ENCODE data around the gene PLXNA2. TPM values are rescaled to one million over a fixed set of nuclear protein-coding genes. Genes with fewer than 3 reads are reported as not detected.

Gene PLXNA2
- total RNA-seq, 4 donors from 2014 or later: 26.9 to 54.0 (median 46.1) TPM

- H3K27me3 ChIP-seq: peaks cover 0 to 43% (median 0%) of the 10 kb centered on the region in 4 donors
- H3K27ac ChIP-seq: no peak overlapping the region
- no peaks in the 10 kb centered on the region for H3K9me3 ChIP-seq
- intact Hi-C loops (cut with DNase I): no loop called here
- WGBS, 2 donors: 50 to 56% methylated on average over 2 of the region's 2 CpGs
- no peak for DNase-seq
- no peaks in the 10 kb centered on the region for H3K4me1 ChIP-seq
- TF ChIP-seq CTCF (IDR thresholded peaks at IDR 0.05) (no peak), POLR2A (IDR thresholded peaks at IDR 0.05) (no peak)
- no peak overlapping the region for H3K4me3 ChIP-seq
- H3K36me3 ChIP-seq: no peaks in the 10 kb centered on the region
These were observed 20.9 kb upstream of the PLXNA2 start for GRCh38 chr1:208265122-208265469.

- Histone ChIP-seq H3K27ac (no peak overlapping the region), H3K9me3 (no peaks in the 10 kb centered on the region), H3K4me1 (no peaks in the 10 kb centered on the region), H3K27me3 (peaks cover 0 to 38% (median 0%) of the 10 kb centered on the region in 4 donors), H3K36me3 (no peaks in the 10 kb centered on the region), H3K4me3 (no peak overlapping the region)
- intact Hi-C loops (cut with DNase I): no loop called here
- TF ChIP-seq CTCF (IDR thresholded peaks at IDR 0.05) (no peak), POLR2A (IDR thresholded peaks at IDR 0.05) (no peak)
- 38 to 40% methylated on average over 2 of the region's 2 CpGs for WGBS, 2 donors
- DNase-seq: no peak
These were observed 20.4 kb upstream of the PLXNA2 start for GRCh38 chr1:208264469-208265121.

- DNase-seq: no peak
- Histone ChIP-seq H3K27me3 (peaks cover 0 to 30% (median 0%) of the 10 kb centered on the region in 4 donors), H3K36me3 (no peaks in the 10 kb centered on the region), H3K27ac (no peak overlapping the region), H3K4me1 (no peaks in the 10 kb centered on the region), H3K9me3 (no peaks in the 10 kb centered on the region), H3K4me3 (no peak overlapping the region)
- WGBS, 2 donors: 50 to 67% methylated on average over 4 of the region's 4 CpGs
- intact Hi-C loops (cut with DNase I): no loop called here
- TF ChIP-seq CTCF (IDR thresholded peaks at IDR 0.05) (no peak), POLR2A (IDR thresholded peaks at IDR 0.05) (no peak)
These were observed 17.7 kb upstream of the PLXNA2 start for GRCh38 chr1:208261874-208262273.

GRCh38 chr1:208258277-208258676 is 14.1 kb upstream of the PLXNA2 start:
- H3K36me3 ChIP-seq: no peaks in the 10 kb centered on the region
- intact Hi-C loops (cut with DNase I): no loop called here
- H3K27ac ChIP-seq: no peak overlapping the region
- WGBS, 2 donors: 71 to 91% methylated on average over 1 to 3 of the region's 3 CpGs
- peaks cover 0 to 33% (median 0%) of the 10 kb centered on the region in 4 donors for H3K27me3 ChIP-seq
- H3K9me3 ChIP-seq: no peaks in the 10 kb centered on the region
- no peaks in the 10 kb centered on the region for H3K4me1 ChIP-seq
- TF ChIP-seq POLR2A (IDR thresholded peaks at IDR 0.05) (no peak), CTCF (IDR thresholded peaks at IDR 0.05) (no peak)
- no peak overlapping the region for H3K4me3 ChIP-seq
- DNase-seq: no peak

- no peak for TF ChIP-seq POLR2A (IDR thresholded peaks at IDR 0.05)
- TF ChIP-seq CTCF (IDR thresholded peaks at IDR 0.05): no peak
- no peaks in the 10 kb centered on the region for H3K9me3 ChIP-seq
- H3K27ac ChIP-seq: no peak overlapping the region
- no peak overlapping the region for H3K4me3 ChIP-seq
- 63 to 83% methylated on average over 4 to 6 of the region's 6 CpGs for WGBS, 2 donors
- no peak for DNase-seq
- intact Hi-C loops (cut with DNase I): no loop called here
- H3K27me3 ChIP-seq: peaks cover 0 to 43% (median 0%) of the 10 kb centered on the region in 4 donors
- H3K4me1 ChIP-seq: peaks cover 0 to 7% (median 0%) of the 10 kb centered on the region in 3 donors
- no peaks in the 10 kb centered on the region for H3K36me3 ChIP-seq
These were observed 13.2 kb upstream of the PLXNA2 start for GRCh38 chr1:208257351-208257750.

Data from esophagus squamous epithelium (tissue), 5 donors.